ENCODE results near the gene PLPP1. TPM values are rescaled to one million over a fixed set of nuclear protein-coding genes. Genes with fewer than 3 reads are reported as not detected.

PLPP1 gene
- total and polyA plus RNA-seq, 2 experiments from 2014 or later = 63.5 to 78.6 TPM

GRCh38 chr5:55554585-55555202 lies 19.9 kb upstream of the PLPP1 start:
- Histone ChIP-seq H3K9ac (no peak overlapping the region), H3K27me3 (replicated peaks; ENCODE audit: insufficient read depth) (no peaks in the 10 kb centered on the region), H3K27ac (no peak overlapping the region), H2AFZ (no peak overlapping the region), H3K4me3 (no peak overlapping the region), H3K79me2 (ENCODE audit: insufficient read depth) (no peaks in the 10 kb centered on the region), H4K20me1 (ENCODE audit: insufficient read depth) (no peaks in the 10 kb centered on the region), H3K36me3 (ENCODE audit: low read depth) (no peaks in the 10 kb centered on the region), H3K4me2 (ENCODE audit: unreplicated experiment) (no peak overlapping the region), H3K4me1 (ENCODE audit: insufficient read depth) (no peaks in the 10 kb centered on the region), H3F3A (ENCODE audit: insufficient read depth) (no peaks in the 10 kb centered on the region), H3K9me3 (ENCODE audit: low read depth) (no peaks in the 10 kb centered on the region), H3K9me2 (ENCODE audit: insufficient read depth) (no peaks in the 10 kb centered on the region)
- DNase-seq = no peak
- in situ Hi-C loops (cut with MboI) = no loop called here
- TF ChIP-seq EZH2phosphoT487 (IDR thresholded peaks at IDR 0.05; ENCODE audit: insufficient read depth, low read depth) (no peak), EZH2 (IDR thresholded peaks at IDR 0.05; ENCODE audit: insufficient read depth, poor library complexity, severe bottlenecking) (no peak)
- 17 to 19% methylated on average over 2 of the region's 2 CpGs for WGBS, 2 experiments (ENCODE audit: low coverage in 1 of 2, low lambda C conversion rate in 2 of 2, missing lambda C conversion rate in 2 of 2)

- Histone ChIP-seq H3F3A (ENCODE audit: insufficient read depth) (no peaks in the 10 kb centered on the region), H3K9ac (no peak overlapping the region), H3K9me3 (ENCODE audit: low read depth) (no peaks in the 10 kb centered on the region), H3K4me1 (ENCODE audit: insufficient read depth) (no peaks in the 10 kb centered on the region), H3K36me3 (ENCODE audit: low read depth) (no peaks in the 10 kb centered on the region), H3K4me3 (no peak overlapping the region), H2AFZ (no peak overlapping the region), H3K9me2 (ENCODE audit: insufficient read depth) (no peaks in the 10 kb centered on the region), H3K27ac (no peak overlapping the region), H3K27me3 (replicated peaks; ENCODE audit: insufficient read depth) (no peaks in the 10 kb centered on the region), H3K79me2 (ENCODE audit: insufficient read depth) (no peaks in the 10 kb centered on the region), H4K20me1 (ENCODE audit: insufficient read depth) (no peaks in the 10 kb centered on the region), H3K4me2 (ENCODE audit: unreplicated experiment) (no peak overlapping the region)
- no peak for DNase-seq
- TF ChIP-seq EZH2 (IDR thresholded peaks at IDR 0.05; ENCODE audit: insufficient read depth, poor library complexity, severe bottlenecking) (no peak), EZH2phosphoT487 (IDR thresholded peaks at IDR 0.05; ENCODE audit: insufficient read depth, low read depth) (no peak)
- in situ Hi-C loops (cut with MboI) = no loop called here
- WGBS, 2 experiments (ENCODE audit: low coverage in 1 of 2, low lambda C conversion rate in 2 of 2, missing lambda C conversion rate in 2 of 2) = 86 to 88% methylated on average over 10 of the region's 10 CpGs
These were observed 17.1 kb upstream of the PLPP1 start for GRCh38 chr5:55551904-55552303.

- Histone ChIP-seq H3K4me2 (ENCODE audit: unreplicated experiment) (no peak overlapping the region), H2AFZ (no peak overlapping the region), H3K9me2 (ENCODE audit: insufficient read depth) (no peaks in the 10 kb centered on the region), H3K27me3 (replicated peaks; ENCODE audit: insufficient read depth) (no peaks in the 10 kb centered on the region), H3K79me2 (ENCODE audit: insufficient read depth) (no peaks in the 10 kb centered on the region), H3K4me1 (ENCODE audit: insufficient read depth) (no peaks in the 10 kb centered on the region), H3F3A (ENCODE audit: insufficient read depth) (no peaks in the 10 kb centered on the region), H4K20me1 (ENCODE audit: insufficient read depth) (no peaks in the 10 kb centered on the region), H3K27ac (no peak overlapping the region), H3K9me3 (ENCODE audit: low read depth) (no peaks in the 10 kb centered on the region), H3K36me3 (ENCODE audit: low read depth) (no peaks in the 10 kb centered on the region), H3K4me3 (no peak overlapping the region), H3K9ac (no peak overlapping the region)
- WGBS, 2 experiments (ENCODE audit: low coverage in 1 of 2, low lambda C conversion rate in 2 of 2, missing lambda C conversion rate in 2 of 2) = 75 to 84% methylated on average over 7 of the region's 7 CpGs
- DNase-seq = no peak
- no peak for TF ChIP-seq EZH2phosphoT487 (IDR thresholded peaks at IDR 0.05; ENCODE audit: insufficient read depth, low read depth)
- TF ChIP-seq EZH2 (IDR thresholded peaks at IDR 0.05; ENCODE audit: insufficient read depth, poor library complexity, severe bottlenecking) = no peak
- in situ Hi-C loops (cut with MboI) = no loop called here
These were observed 16.6 kb upstream of the PLPP1 start for GRCh38 chr5:55551358-55551757.

- DNase-seq = no peak
- Histone ChIP-seq H3K4me2 (ENCODE audit: unreplicated experiment) (no peak overlapping the region), H3K36me3 (ENCODE audit: low read depth) (no peaks in the 10 kb centered on the region), H3K9me3 (ENCODE audit: low read depth) (no peaks in the 10 kb centered on the region), H3K27ac (no peak overlapping the region), H4K20me1 (ENCODE audit: insufficient read depth) (no peaks in the 10 kb centered on the region), H3K4me1 (ENCODE audit: insufficient read depth) (no peaks in the 10 kb centered on the region), H3K27me3 (replicated peaks; ENCODE audit: insufficient read depth) (no peaks in the 10 kb centered on the region), H3K4me3 (no peak overlapping the region), H3K9me2 (ENCODE audit: insufficient read depth) (no peaks in the 10 kb centered on the region), H3K9ac (no peak overlapping the region), H2AFZ (no peak overlapping the region), H3K79me2 (ENCODE audit: insufficient read depth) (no peaks in the 10 kb centered on the region), H3F3A (ENCODE audit: insufficient read depth) (no peaks in the 10 kb centered on the region)
- TF ChIP-seq EZH2 (IDR thresholded peaks at IDR 0.05; ENCODE audit: insufficient read depth, poor library complexity, severe bottlenecking) = no peak
- no peak for TF ChIP-seq EZH2phosphoT487 (IDR thresholded peaks at IDR 0.05; ENCODE audit: insufficient read depth, low read depth)
- in situ Hi-C loops (cut with MboI) = no loop called here
- WGBS, 2 experiments (ENCODE audit: low coverage in 1 of 2, low lambda C conversion rate in 2 of 2, missing lambda C conversion rate in 2 of 2) = 89 to 95% methylated on average over 2 of the region's 2 CpGs
These were observed 13.0 kb upstream of the PLPP1 start for GRCh38 chr5:55547781-55548180.

DNA sequence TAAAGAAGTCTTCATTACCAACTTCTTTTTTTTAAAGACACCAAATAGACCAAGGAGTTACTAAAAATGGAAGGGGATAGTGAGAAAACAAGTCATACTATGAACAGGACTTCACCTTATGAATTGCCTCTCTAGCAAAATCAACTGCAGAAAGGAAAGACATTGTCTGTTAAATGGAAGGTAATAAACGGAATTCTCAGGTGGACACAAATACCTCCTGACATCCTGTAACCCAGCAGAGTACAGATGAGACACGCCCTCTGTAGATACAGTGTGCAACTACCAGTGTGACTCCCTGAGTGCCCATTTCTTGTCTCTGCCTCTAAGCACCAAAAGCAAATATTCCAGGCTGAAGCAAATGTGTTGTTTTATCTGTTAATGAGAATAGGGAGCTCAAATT lies 12.2 kb upstream of the PLPP1 start:
- no peak overlapping the region for H3K4me2 ChIP-seq (ENCODE audit: unreplicated experiment)
- no peaks in the 10 kb centered on the region for H3K9me2 ChIP-seq (ENCODE audit: insufficient read depth)
- H3K27me3 ChIP-seq (replicated peaks; ENCODE audit: insufficient read depth) = no peaks in the 10 kb centered on the region
- no peaks in the 10 kb centered on the region for H3K4me1 ChIP-seq (ENCODE audit: insufficient read depth)
- TF ChIP-seq EZH2 (IDR thresholded peaks at IDR 0.05; ENCODE audit: insufficient read depth, poor library complexity, severe bottlenecking) = no peak
- no peak for TF ChIP-seq EZH2phosphoT487 (IDR thresholded peaks at IDR 0.05; ENCODE audit: insufficient read depth, low read depth)
- in situ Hi-C loops (cut with MboI) = no loop called here
- no peak overlapping the region for H2AFZ ChIP-seq
- H3K79me2 ChIP-seq (ENCODE audit: insufficient read depth) = no peaks in the 10 kb centered on the region
- H3K4me3 ChIP-seq = no peak overlapping the region
- no peak for DNase-seq
- H3K9me3 ChIP-seq (ENCODE audit: low read depth) = no peaks in the 10 kb centered on the region
- no peaks in the 10 kb centered on the region for H4K20me1 ChIP-seq (ENCODE audit: insufficient read depth)
- H3F3A ChIP-seq (ENCODE audit: insufficient read depth) = no peaks in the 10 kb centered on the region
- no peaks in the 10 kb centered on the region for H3K36me3 ChIP-seq (ENCODE audit: low read depth)
- 68 to 74% methylated on average over 2 of the region's 2 CpGs for WGBS, 2 experiments (ENCODE audit: low coverage in 1 of 2, low lambda C conversion rate in 2 of 2, missing lambda C conversion rate in 2 of 2)
- H3K27ac ChIP-seq = no peak overlapping the region
- H3K9ac ChIP-seq = no peak overlapping the region

Measured in GM23248 (cell line).